ENCODE data around the gene MACC1. TPM values are rescaled to one million over a fixed set of nuclear protein-coding genes. Genes with fewer than 3 reads are reported as not detected.

Gene MACC1
- total and polyA plus RNA-seq, 2 donors (not counting 3 experiments of a cell fraction or from before 2014, with no cell fraction given): not detected

DNA sequence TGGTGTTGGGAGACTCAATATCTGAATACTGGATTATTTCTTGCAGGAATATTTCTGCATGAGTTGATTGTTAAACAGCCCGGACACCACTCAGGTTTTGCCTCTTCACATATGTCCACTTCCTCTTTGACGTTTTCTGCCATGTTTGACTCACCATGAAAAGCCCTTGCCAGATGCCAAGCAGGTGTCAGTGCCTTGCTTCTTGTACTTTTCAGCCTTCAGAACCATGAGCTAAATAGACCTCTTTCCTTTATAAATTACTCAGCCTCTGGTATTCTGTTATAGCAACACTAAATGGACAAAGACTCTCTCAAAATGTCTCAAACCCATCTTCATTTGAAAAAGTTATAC, 24.7 kb upstream of the MACC1 start:
- FAIRE-seq: no peak
- H3K4me2 ChIP-seq (ENCODE audit: insufficient read depth, low read length): no peak overlapping the region
- CTCF ChIA-PET: no interaction called here

More for the DNA sequence above, 24.7 kb upstream of the MACC1 start:
- Histone ChIP-seq H3K27ac (ENCODE audit: insufficient read depth, low read depth, low read length) (no peak overlapping the region), H4K20me1 (replicated peaks; ENCODE audit: control insufficient read depth, extremely low read depth, insufficient read depth, low read length) (no peaks in the 10 kb centered on the region), H3K4me3 (replicated peaks in 1 of 3; ENCODE audit: insufficient read depth in 1 of 3, low read depth in 1 of 3, low read length in 3 of 3) (no peak overlapping the region), H3K27me3 (ENCODE audit: control insufficient read depth in 2 of 2, insufficient read depth in 2 of 2, low read length in 2 of 2) (no peaks in the 10 kb centered on the region), H3K79me2 (ENCODE audit: control insufficient read depth, insufficient read depth, low read length) (no peaks in the 10 kb centered on the region), H3K9me1 (replicated peaks; ENCODE audit: control insufficient read depth, extremely low read depth, insufficient read depth, low read length) (no peaks in the 10 kb centered on the region), H3K36me3 (ENCODE audit: control insufficient read depth in 2 of 2, extremely low read depth in 1 of 2, insufficient read depth in 2 of 2, low read length in 2 of 2) (no peaks in the 10 kb centered on the region), H3K4me1 (ENCODE audit: control insufficient read depth, extremely low read depth, insufficient read depth, low read length) (no peaks in the 10 kb centered on the region), H3K9me3 (replicated peaks; ENCODE audit: control insufficient read depth, insufficient read depth, low read length) (no peaks in the 10 kb centered on the region), H3K9ac (replicated peaks; ENCODE audit: extremely low read depth, insufficient read depth, low read length) (no peak overlapping the region), H2AFZ (ENCODE audit: low read depth, low read length) (no peak overlapping the region)
- POLR2A ChIA-PET: no interaction called here
- intact Hi-C loops (cut with micrococcal nuclease): no loop called here
- dilution Hi-C loops (cut with MboI; ENCODE audit: extremely low pct_ligation_motif_present, low sequenced_read_pairs): no loop called here
- TF ChIP-seq JUN (IDR thresholded peaks at IDR 0.05; ENCODE audit: borderline replicate concordance, insufficient read depth, insufficient read length, low read depth): no peak
- TF ChIP-seq MYC (IDR thresholded peaks at IDR 0.05; ENCODE audit: low read depth, low read length): no peak
- no peak for TF ChIP-seq EZH2 (IDR thresholded peaks at IDR 0.05; ENCODE audit: borderline replicate concordance, low read depth, low read length, severe bottlenecking)
- no peak for TF ChIP-seq GATA2 (IDR thresholded peaks at IDR 0.05; ENCODE audit: insufficient read depth, insufficient read length, low read depth, low read length)
- TF ChIP-seq POLR2A (IDR thresholded peaks at IDR 0.05; ENCODE audit: low read depth, low read length): no peak
- TF ChIP-seq FOS (IDR thresholded peaks at IDR 0.05; ENCODE audit: borderline replicate concordance, insufficient read depth, low read length): no peak
- no peak for TF ChIP-seq POLR2AphosphoS5 (IDR thresholded peaks at IDR 0.05; ENCODE audit: insufficient read depth, low read depth, low read length)
- TF ChIP-seq, protein P1, sequence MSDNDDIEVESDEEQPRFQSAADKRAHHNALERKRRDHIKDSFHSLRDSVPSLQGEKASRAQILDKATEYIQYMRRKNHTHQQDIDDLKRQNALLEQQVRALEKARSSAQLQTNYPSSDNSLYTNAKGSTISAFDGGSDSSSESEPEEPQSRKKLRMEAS (IDR thresholded peaks at IDR 0.05; ENCODE audit: insufficient read depth, insufficient read length): no peak
- TF ChIP-seq, protein P2, sequence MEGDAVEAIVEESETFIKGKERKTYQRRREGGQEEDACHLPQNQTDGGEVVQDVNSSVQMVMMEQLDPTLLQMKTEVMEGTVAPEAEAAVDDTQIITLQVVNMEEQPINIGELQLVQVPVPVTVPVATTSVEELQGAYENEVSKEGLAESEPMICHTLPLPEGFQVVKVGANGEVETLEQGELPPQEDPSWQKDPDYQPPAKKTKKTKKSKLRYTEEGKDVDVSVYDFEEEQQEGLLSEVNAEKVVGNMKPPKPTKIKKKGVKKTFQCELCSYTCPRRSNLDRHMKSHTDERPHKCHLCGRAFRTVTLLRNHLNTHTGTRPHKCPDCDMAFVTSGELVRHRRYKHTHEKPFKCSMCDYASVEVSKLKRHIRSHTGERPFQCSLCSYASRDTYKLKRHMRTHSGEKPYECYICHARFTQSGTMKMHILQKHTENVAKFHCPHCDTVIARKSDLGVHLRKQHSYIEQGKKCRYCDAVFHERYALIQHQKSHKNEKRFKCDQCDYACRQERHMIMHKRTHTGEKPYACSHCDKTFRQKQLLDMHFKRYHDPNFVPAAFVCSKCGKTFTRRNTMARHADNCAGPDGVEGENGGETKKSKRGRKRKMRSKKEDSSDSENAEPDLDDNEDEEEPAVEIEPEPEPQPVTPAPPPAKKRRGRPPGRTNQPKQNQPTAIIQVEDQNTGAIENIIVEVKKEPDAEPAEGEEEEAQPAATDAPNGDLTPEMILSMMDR (IDR thresholded peaks at IDR 0.05; ENCODE audit: extremely low read depth in 1 of 2, insufficient read depth in 1 of 2, low read depth in 1 of 2, low read length in 2 of 2): no peak
- DNase-seq (ENCODE audit: low read depth, low spot score): no peak
- BruUV-seq (replicated peaks): no TSS peak
